PC-9 (cell line): ENCODE measurements around the gene CTNNB1.

Experiments
- CTCF ChIP-seq: fragments of 200-600 bp; sonication (generic); conservative IDR thresholded peaks from 2 replicates; pipeline ENCODE4 v1.6.1; 2017; ENCODE audit warnings: mixed run types, antibody characterized with exemption, mild to moderate bottlenecking, moderate library complexity
- EZH2 ChIP-seq: fragments of 200-600 bp; sonication (generic); IDR thresholded peaks from 2 replicates; pipeline ENCODE4 v1.8.0; 2017; ENCODE audit warnings: antibody characterized with exemption, low read depth

DNA sequence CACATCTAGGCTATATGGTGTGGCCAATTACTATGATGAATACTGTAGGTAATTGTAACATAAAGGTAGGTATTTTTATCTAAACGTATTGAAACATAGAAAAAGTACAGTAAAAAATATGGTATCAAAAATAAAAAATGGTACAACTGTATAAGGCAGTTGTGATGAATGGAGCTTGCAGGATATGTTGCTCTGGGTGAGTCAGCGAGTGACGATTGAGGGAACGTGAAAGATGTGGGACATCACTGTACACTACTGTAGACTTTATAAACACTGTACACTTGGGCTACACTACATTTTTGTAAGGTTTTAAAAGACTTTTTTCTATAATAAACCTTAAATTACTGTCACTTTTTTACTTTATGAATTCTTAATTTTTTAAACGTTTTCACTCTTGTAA lies 10.3 kb downstream of the CTNNB1 start:
- TF ChIP-seq CTCF (no peak), EZH2 (no peak)
